Right renal cortex interstitium (tissue), 3 donors: ENCODE measurements around the gene POTEB2. TPM values are rescaled to one million over a fixed set of nuclear protein-coding genes. Genes with fewer than 3 reads are reported as not detected.
"Not testable (repeated sequence)": the region's sequence is repeated elsewhere in the genome, so short reads cannot be mapped to it uniquely, and the experiment has no call there.

ENCODE experiments used
- DNase-seq, 3 donors: peaks; one replicate each; pipeline ENCODE4 v3.0.0-alpha.2; 2013; ENCODE audit warnings: low read depth in 3 of 3, low spot score in 2 of 3
- polyA plus RNA-seq, 3 donors: library from polyadenylated mRNA; unstranded; fragments of 120-200 nt; gene quantifications; one replicate each; pipeline ENCODE4 v1.2.1, GENCODE V29; 2013; ENCODE audit not compliant: insufficient read length in 3 of 3

Gene POTEB2
- not detected for polyA plus RNA-seq

GRCh38 chr15:20866214-20866613 is at the start of gene POTEB2:
Gene POTEB2 (minus strand): TSS chr15:20866314. CDS start chr15:20866281, 33 bp downstream.
- DNase-seq, result not testable (repeated sequence)

GRCh38 chr15:20879916-20880315 is 13.8 kb upstream of the POTEB2 start:
- not testable (repeated sequence) for DNase-seq

GRCh38 chr15:20878464-20878863 is 12.3 kb upstream of the POTEB2 start:
- DNase-seq, result not testable (repeated sequence)

- not testable (repeated sequence) for DNase-seq
These were observed 11.7 kb upstream of the POTEB2 start for GRCh38 chr15:20877819-20878218.
